Mucosa of rectum (tissue), 2 donors: ENCODE data around the gene E2F2.
"Not testable (repeated sequence)": the region's sequence is repeated elsewhere in the genome, so short reads cannot be mapped to it uniquely, and the experiment has no call there.

ENCODE experiments used
- H3K27ac ChIP-seq, 2 donors: one replicate each; pipeline ENCODE4 v1.7.0; 2013; ENCODE audit warnings: inconsistent platforms in 2 of 2, low read depth in 2 of 2, low read length in 2 of 2
- H3K27me3 ChIP-seq, 2 donors: one replicate each; pipeline ENCODE4 v1.7.0; 2013; ENCODE audit warnings: low read length in 2 of 2; ENCODE audit not compliant: control insufficient read depth in 2 of 2, insufficient read depth in 2 of 2
- H3K36me3 ChIP-seq, 2 donors: one replicate each; pipeline ENCODE4 v1.7.0; 2013; ENCODE audit warnings: low read length in 2 of 2; ENCODE audit not compliant: control insufficient read depth in 2 of 2, insufficient read depth in 2 of 2
- H3K4me1 ChIP-seq, 2 donors: one replicate each; pipeline ENCODE4 v1.7.0; 2013; ENCODE audit warnings: low read length in 2 of 2, mild to moderate bottlenecking in 1 of 2; ENCODE audit not compliant: control insufficient read depth in 2 of 2, insufficient read depth in 2 of 2
- H3K4me3 ChIP-seq, 2 donors: one replicate each; pipeline ENCODE4 v1.7.0; 2013; ENCODE audit warnings: low read length in 2 of 2
- H3K9ac ChIP-seq, 2 donors: one replicate each; pipeline ENCODE4 v1.7.0; 2013; ENCODE audit warnings: low read length in 2 of 2, low read depth in 1 of 2, mild to moderate bottlenecking in 1 of 2
- H3K9me3 ChIP-seq, 2 donors: one replicate each; pipeline ENCODE4 v1.7.0; 2013; ENCODE audit warnings: low read length in 2 of 2; ENCODE audit not compliant: control insufficient read depth in 2 of 2
- donor health status: healthy.
- donor health status: Normal muscosa, but diverticular disease.

Gene E2F2

DNA sequence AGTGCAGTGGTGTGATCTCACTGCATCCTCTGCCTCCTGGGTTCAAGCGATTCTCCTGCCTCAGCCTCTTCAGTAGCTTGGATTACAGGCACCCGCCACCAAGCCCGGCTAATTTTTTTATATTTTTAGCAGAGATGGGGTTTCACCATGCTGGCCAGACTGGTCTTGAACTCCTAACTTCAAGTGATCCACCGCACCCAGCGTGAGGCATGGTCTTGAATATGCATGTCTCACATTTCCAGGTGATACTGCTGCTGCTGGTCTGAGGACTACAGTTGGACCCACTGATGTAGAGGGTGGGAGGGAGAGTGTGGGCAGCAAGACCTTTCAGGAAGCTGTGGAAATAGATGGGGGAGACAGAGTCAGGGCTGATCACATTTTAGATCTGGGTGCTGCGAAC is 25.2 kb downstream of the E2F2 start:
- Histone ChIP-seq H3K27ac (no peak overlapping the region), H3K9ac (no peak overlapping the region), H3K27me3 (no peaks in the 10 kb centered on the region), H3K36me3 (peaks cover 9 to 18% of the 10 kb centered on the region in 2 donors), H3K4me3 (no peak overlapping the region), H3K4me1 (no peaks in the 10 kb centered on the region), H3K9me3 (no peaks in the 10 kb centered on the region)

DNA sequence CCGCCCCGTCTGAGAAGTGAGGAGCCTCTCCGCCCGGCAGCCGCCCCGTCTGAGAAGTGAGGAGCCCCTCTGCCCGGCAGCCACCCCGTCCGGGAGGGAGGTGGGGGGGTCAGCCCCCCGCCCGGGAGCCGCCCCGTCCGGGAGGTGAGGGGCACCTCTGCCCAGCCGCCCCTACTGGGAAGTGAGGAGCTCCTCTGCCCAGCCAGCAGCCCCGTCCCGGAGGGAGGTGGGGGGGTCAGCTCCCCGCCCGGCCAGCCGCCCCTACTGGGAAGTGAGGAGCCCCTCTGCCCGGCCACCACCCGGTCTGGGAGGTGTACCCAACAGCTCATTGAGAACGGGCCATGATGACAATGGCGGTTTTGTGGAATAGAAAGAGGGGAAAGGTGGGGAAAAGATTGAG is 26.9 kb downstream of the E2F2 start:
- not testable (repeated sequence) for H3K27ac ChIP-seq, H3K4me3 ChIP-seq, H3K36me3 ChIP-seq, H3K27me3 ChIP-seq, H3K9ac ChIP-seq, H3K4me1 ChIP-seq, H3K9me3 ChIP-seq

- no peak overlapping the region for H3K4me3 ChIP-seq
- peaks cover 0 to 5% of the 10 kb centered on the region in 2 donors for H3K36me3 ChIP-seq
- H3K4me1 ChIP-seq = peaks cover 0 to 3% of the 10 kb centered on the region in 2 donors
- H3K9ac ChIP-seq = no peak overlapping the region
- no peaks in the 10 kb centered on the region for H3K9me3 ChIP-seq
- no peaks in the 10 kb centered on the region for H3K27me3 ChIP-seq
- H3K27ac ChIP-seq = no peak overlapping the region
Measured at GRCh38 chr1:23502951-23503350, 28.1 kb downstream of the E2F2 start.

GRCh38 chr1:23500466-23500865 is 30.6 kb downstream of the E2F2 start:
- Histone ChIP-seq H3K9me3 (no peaks in the 10 kb centered on the region), H3K9ac (no peak overlapping the region)

GRCh38 chr1:23497777-23498439 is 33.1 kb downstream of the E2F2 start:
- Histone ChIP-seq H3K27me3 (no peaks in the 10 kb centered on the region), H3K4me1 (peaks cover 0 to 5% of the 10 kb centered on the region in 2 donors), H3K9ac (no peak overlapping the region), H3K9me3 (no peaks in the 10 kb centered on the region), H3K4me3 (no peak overlapping the region), H3K27ac (no peak overlapping the region), H3K36me3 (no peaks in the 10 kb centered on the region)

More at GRCh38 chr1:23500466-23500865, 30.6 kb downstream of the E2F2 start:
- Histone ChIP-seq H3K36me3 (no peaks in the 10 kb centered on the region), H3K27ac (no peak overlapping the region), H3K4me1 (peaks cover 0 to 5% of the 10 kb centered on the region in 2 donors), H3K27me3 (no peaks in the 10 kb centered on the region), H3K4me3 (no peak overlapping the region)

- Histone ChIP-seq H3K27me3 (no peaks in the 10 kb centered on the region), H3K36me3 (no peaks in the 10 kb centered on the region), H3K9me3 (no peaks in the 10 kb centered on the region), H3K4me3 (no peak overlapping the region), H3K27ac (no peak overlapping the region), H3K4me1 (peaks cover 0 to 5% of the 10 kb centered on the region in 2 donors), H3K9ac (no peak overlapping the region)
Measured at GRCh38 chr1:23496490-23497181, 34.4 kb downstream of the E2F2 start.

DNA sequence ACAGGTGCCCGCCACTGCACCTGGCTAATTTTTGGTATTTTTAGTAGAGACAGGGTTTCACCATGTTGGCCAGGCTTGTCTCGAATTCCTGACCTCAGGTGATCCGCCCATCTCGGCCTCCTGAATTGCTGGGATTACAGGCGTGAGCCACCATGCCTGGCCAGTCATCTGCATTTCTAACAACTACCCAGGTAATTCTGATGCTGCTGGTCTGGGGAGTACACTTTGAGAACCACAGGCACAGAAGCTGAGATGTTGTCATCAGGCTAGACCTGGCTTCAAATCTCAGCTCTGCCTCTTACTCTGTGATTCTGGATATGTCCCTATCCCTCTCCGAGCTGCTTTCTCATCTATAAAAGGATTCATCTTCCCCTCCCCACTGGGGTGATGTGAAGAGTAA is 36.2 kb downstream of the E2F2 start:
- H3K4me1 ChIP-seq, H3K27me3 ChIP-seq, H3K9me3 ChIP-seq, H3K27ac ChIP-seq, H3K36me3 ChIP-seq, H3K4me3 ChIP-seq, H3K9ac ChIP-seq: not testable (repeated sequence)

GRCh38 chr1:23492776-23493175 is 38.3 kb downstream of the E2F2 start:
- not testable (repeated sequence) for H3K4me1 ChIP-seq, H3K9me3 ChIP-seq, H3K9ac ChIP-seq, H3K27me3 ChIP-seq, H3K27ac ChIP-seq, H3K36me3 ChIP-seq, H3K4me3 ChIP-seq

- H3K27me3 ChIP-seq = no peaks in the 10 kb centered on the region
Measured at GRCh38 chr1:23492132-23492720, 38.8 kb downstream of the E2F2 start.

GRCh38 chr1:23489842-23490241 is 41.2 kb downstream of the E2F2 start:
- no peak overlapping the region for H3K4me3 ChIP-seq
- no peak overlapping the region for H3K9ac ChIP-seq
- no peaks in the 10 kb centered on the region for H3K27me3 ChIP-seq
- H3K27ac ChIP-seq = no peak overlapping the region
- no peaks in the 10 kb centered on the region for H3K9me3 ChIP-seq
- H3K36me3 ChIP-seq = no peaks in the 10 kb centered on the region
- H3K4me1 ChIP-seq = peaks cover 0 to 2% of the 10 kb centered on the region in 2 donors

More at GRCh38 chr1:23492132-23492720, 38.8 kb downstream of the E2F2 start:
- peaks cover 0 to 1% of the 10 kb centered on the region in 2 donors for H3K4me1 ChIP-seq
- no peak overlapping the region for H3K4me3 ChIP-seq
- H3K9me3 ChIP-seq = no peaks in the 10 kb centered on the region
- no peak overlapping the region for H3K9ac ChIP-seq
- H3K36me3 ChIP-seq = no peaks in the 10 kb centered on the region
- H3K27ac ChIP-seq = no peak overlapping the region
